ENCODE data around the gene PBXIP1.
"Not testable (repeated sequence)": the region's sequence is repeated elsewhere in the genome, so short reads cannot be mapped to it uniquely, and the experiment has no call there.

Gene PBXIP1

GRCh38 chr1:154911691-154912550, 44.0 kb downstream of the PBXIP1 start:
- H3K23ac ChIP-seq (ENCODE audit: low read length in 2 of 2), result no peak overlapping the region
- H3K9me3 ChIP-seq (ENCODE audit: control insufficient read depth, low read length), result peaks cover 18% of the 10 kb centered on the region
- H3K27me3 ChIP-seq (ENCODE audit: control insufficient read depth in 1 of 2, insufficient read depth in 1 of 2, low read length in 2 of 2), result peaks cover 0 to 9% of the 10 kb centered on the region in 2 experiments
- H2AFZ ChIP-seq (ENCODE audit: low read depth, low read length), result no peak overlapping the region
- H2AK5ac ChIP-seq (ENCODE audit: low read length, severe bottlenecking), result no peak overlapping the region
- no peak overlapping the region for H4K91ac ChIP-seq (ENCODE audit: low read length)
- DNase-seq, result no peak
- no peak overlapping the region for H3K4me3 ChIP-seq (ENCODE audit: insufficient read depth in 1 of 2, low read depth in 1 of 2, low read length in 2 of 2)
- no peak overlapping the region for H3K14ac ChIP-seq (ENCODE audit: low read length in 2 of 2)
- no peak overlapping the region for H3K18ac ChIP-seq (ENCODE audit: low read depth in 1 of 2, low read length in 2 of 2)
- no peak overlapping the region for H2BK15ac ChIP-seq (ENCODE audit: low read depth, poor library complexity, severe bottlenecking)
- H3K9ac ChIP-seq (ENCODE audit: low read length), result no peak overlapping the region
- no peak overlapping the region for H2BK5ac ChIP-seq (ENCODE audit: low read depth, low read length, poor library complexity, severe bottlenecking)
- no peak overlapping the region for H3K4ac ChIP-seq (ENCODE audit: low read depth in 1 of 2, low read length in 2 of 2)
- no peak overlapping the region for H2BK12ac ChIP-seq (ENCODE audit: low read length in 2 of 2)
- 92% methylated on average over 8 of the region's 8 CpGs for whole genome bisulfite sequencing
- no peaks in the 10 kb centered on the region for H3K79me1 ChIP-seq (replicated peaks; ENCODE audit: low read length, poor library complexity, severe bottlenecking)
- H4K8ac ChIP-seq (ENCODE audit: low read length), result no peak overlapping the region
- H3K27ac ChIP-seq (ENCODE audit: low read length, poor library complexity, severe bottlenecking), result no peak overlapping the region
- H3K36me3 ChIP-seq (ENCODE audit: control insufficient read depth in 1 of 2, insufficient read depth in 2 of 2, low read depth in 1 of 2, low read length in 2 of 2), result no peaks in the 10 kb centered on the region
- H3K4me1 ChIP-seq (ENCODE audit: control insufficient read depth, insufficient read depth, low read depth, low read length), result no peaks in the 10 kb centered on the region
- H3K4me2 ChIP-seq (ENCODE audit: low read length, poor library complexity, severe bottlenecking), result no peak overlapping the region
- H2BK120ac ChIP-seq (ENCODE audit: low read depth, low read length), result no peak overlapping the region

GRCh38 chr1:154910851-154911250, 45.0 kb downstream of the PBXIP1 start:
- Histone ChIP-seq H3K4me2 (ENCODE audit: low read length, poor library complexity, severe bottlenecking) (no peak overlapping the region), H3K27me3 (ENCODE audit: control insufficient read depth in 1 of 2, insufficient read depth in 1 of 2, low read length in 2 of 2) (peaks cover 0 to 9% of the 10 kb centered on the region in 2 experiments), H2AFZ (ENCODE audit: low read depth, low read length) (no peak overlapping the region), H3K4ac (ENCODE audit: low read depth in 1 of 2, low read length in 2 of 2) (no peak overlapping the region), H3K4me3 (ENCODE audit: insufficient read depth in 1 of 2, low read depth in 1 of 2, low read length in 2 of 2) (no peak overlapping the region), H2BK12ac (ENCODE audit: low read length in 2 of 2) (no peak overlapping the region), H3K9ac (ENCODE audit: low read length) (no peak overlapping the region), H2BK120ac (ENCODE audit: low read depth, low read length) (no peak overlapping the region), H4K91ac (ENCODE audit: low read length) (no peak overlapping the region), H3K23ac (ENCODE audit: low read length in 2 of 2) (no peak overlapping the region), H3K14ac (ENCODE audit: low read length in 2 of 2) (no peak overlapping the region), H3K79me1 (replicated peaks; ENCODE audit: low read length, poor library complexity, severe bottlenecking) (no peaks in the 10 kb centered on the region), H2AK5ac (ENCODE audit: low read length, severe bottlenecking) (no peak overlapping the region), H2BK15ac (ENCODE audit: low read depth, poor library complexity, severe bottlenecking) (no peak overlapping the region), H3K4me1 (ENCODE audit: control insufficient read depth, insufficient read depth, low read depth, low read length) (no peaks in the 10 kb centered on the region), H2BK5ac (ENCODE audit: low read depth, low read length, poor library complexity, severe bottlenecking) (no peak overlapping the region), H3K9me3 (ENCODE audit: control insufficient read depth, low read length) (peaks cover 18% of the 10 kb centered on the region), H4K8ac (ENCODE audit: low read length) (no peak overlapping the region), H3K27ac (ENCODE audit: low read length, poor library complexity, severe bottlenecking) (no peak overlapping the region), H3K18ac (ENCODE audit: low read depth in 1 of 2, low read length in 2 of 2) (no peak overlapping the region), H3K36me3 (ENCODE audit: control insufficient read depth in 1 of 2, insufficient read depth in 2 of 2, low read depth in 1 of 2, low read length in 2 of 2) (no peaks in the 10 kb centered on the region)
- DNase-seq, result no peak
- 83% methylated on average over 5 of the region's 5 CpGs for WGBS

GRCh38 chr1:154908937-154909336, 47.0 kb downstream of the PBXIP1 start:
- no peak overlapping the region for H4K91ac ChIP-seq (ENCODE audit: low read length)
- no peak overlapping the region for H3K4me2 ChIP-seq (ENCODE audit: low read length, poor library complexity, severe bottlenecking)
- H3K14ac ChIP-seq (ENCODE audit: low read length in 2 of 2), result no peak overlapping the region
- H3K9me3 ChIP-seq (ENCODE audit: control insufficient read depth, low read length), result peaks cover 18% of the 10 kb centered on the region
- H3K4me1 ChIP-seq (ENCODE audit: control insufficient read depth, insufficient read depth, low read depth, low read length), result no peaks in the 10 kb centered on the region
- H2BK15ac ChIP-seq (ENCODE audit: low read depth, poor library complexity, severe bottlenecking), result no peak overlapping the region
- H3K4me3 ChIP-seq (ENCODE audit: insufficient read depth in 1 of 2, low read depth in 1 of 2, low read length in 2 of 2), result no peak overlapping the region
- H3K9ac ChIP-seq (ENCODE audit: low read length), result no peak overlapping the region
- H4K8ac ChIP-seq (ENCODE audit: low read length), result no peak overlapping the region
- H2AK5ac ChIP-seq (ENCODE audit: low read length, severe bottlenecking), result no peak overlapping the region
- H2BK5ac ChIP-seq (ENCODE audit: low read depth, low read length, poor library complexity, severe bottlenecking), result no peak overlapping the region
- no peak overlapping the region for H3K18ac ChIP-seq (ENCODE audit: low read depth in 1 of 2, low read length in 2 of 2)
- no peaks in the 10 kb centered on the region for H3K79me1 ChIP-seq (replicated peaks; ENCODE audit: low read length, poor library complexity, severe bottlenecking)
- no peak overlapping the region for H3K4ac ChIP-seq (ENCODE audit: low read depth in 1 of 2, low read length in 2 of 2)
- H2AFZ ChIP-seq (ENCODE audit: low read depth, low read length), result no peak overlapping the region
- no peak overlapping the region for H2BK120ac ChIP-seq (ENCODE audit: low read depth, low read length)
- peaks cover 0 to 9% of the 10 kb centered on the region in 2 experiments for H3K27me3 ChIP-seq (ENCODE audit: control insufficient read depth in 1 of 2, insufficient read depth in 1 of 2, low read length in 2 of 2)
- no peak for DNase-seq
- no peak overlapping the region for H3K23ac ChIP-seq (ENCODE audit: low read length in 2 of 2)
- WGBS, result 84% methylated on average over 5 of the region's 5 CpGs
- H2BK12ac ChIP-seq (ENCODE audit: low read length in 2 of 2), result no peak overlapping the region
- no peaks in the 10 kb centered on the region for H3K36me3 ChIP-seq (ENCODE audit: control insufficient read depth in 1 of 2, insufficient read depth in 2 of 2, low read depth in 1 of 2, low read length in 2 of 2)
- H3K27ac ChIP-seq (ENCODE audit: low read length, poor library complexity, severe bottlenecking), result no peak overlapping the region

- not testable (repeated sequence) for H3K27ac ChIP-seq (ENCODE audit: low read length, poor library complexity, severe bottlenecking); H2AFZ ChIP-seq (ENCODE audit: low read depth, low read length); H2AK5ac ChIP-seq (ENCODE audit: low read length, severe bottlenecking); H4K91ac ChIP-seq (ENCODE audit: low read length); H3K4me3 ChIP-seq (ENCODE audit: insufficient read depth in 1 of 2, low read depth in 1 of 2, low read length in 2 of 2); H2BK5ac ChIP-seq (ENCODE audit: low read depth, low read length, poor library complexity, severe bottlenecking); DNase-seq; H3K79me1 ChIP-seq (replicated peaks; ENCODE audit: low read length, poor library complexity, severe bottlenecking); H3K23ac ChIP-seq (ENCODE audit: low read length in 2 of 2); H3K14ac ChIP-seq (ENCODE audit: low read length in 2 of 2); H4K8ac ChIP-seq (ENCODE audit: low read length); H3K27me3 ChIP-seq (ENCODE audit: control insufficient read depth in 1 of 2, insufficient read depth in 1 of 2, low read length in 2 of 2); H2BK12ac ChIP-seq (ENCODE audit: low read length in 2 of 2); H3K4me1 ChIP-seq (ENCODE audit: control insufficient read depth, insufficient read depth, low read depth, low read length); H2BK120ac ChIP-seq (ENCODE audit: low read depth, low read length); H3K36me3 ChIP-seq (ENCODE audit: control insufficient read depth in 1 of 2, insufficient read depth in 2 of 2, low read depth in 1 of 2, low read length in 2 of 2); H3K4me2 ChIP-seq (ENCODE audit: low read length, poor library complexity, severe bottlenecking); H3K9ac ChIP-seq (ENCODE audit: low read length); H3K18ac ChIP-seq (ENCODE audit: low read depth in 1 of 2, low read length in 2 of 2); H2BK15ac ChIP-seq (ENCODE audit: low read depth, poor library complexity, severe bottlenecking); H3K4ac ChIP-seq (ENCODE audit: low read depth in 1 of 2, low read length in 2 of 2)
- peaks cover 18% of the 10 kb centered on the region for H3K9me3 ChIP-seq (ENCODE audit: control insufficient read depth, low read length)
- 74% methylated on average over 3 of the region's 3 CpGs for WGBS
Observed at GRCh38 chr1:154908129-154908528, 47.8 kb downstream of the PBXIP1 start.

All from mesenchymal stem cell (in vitro differentiated cells and primary cell).